ENCODE data around the gene MTURN. TPM values are rescaled to one million over a fixed set of nuclear protein-coding genes. Genes with fewer than 3 reads are reported as not detected.

Gene MTURN
- total and polyA plus RNA-seq, 2 donors (not counting 3 experiments of a cell fraction or from before 2014, with no cell fraction given) = 4.9 to 6.6 TPM

- Histone ChIP-seq H2AFZ (ENCODE audit: low read depth, low read length) (no peak overlapping the region), H4K20me1 (replicated peaks; ENCODE audit: control insufficient read depth, extremely low read depth, insufficient read depth, low read length) (no peaks in the 10 kb centered on the region), H3K9me3 (replicated peaks; ENCODE audit: control insufficient read depth, insufficient read depth, low read length) (no peaks in the 10 kb centered on the region), H3K9ac (replicated peaks; ENCODE audit: extremely low read depth, insufficient read depth, low read length) (no peak overlapping the region), H3K36me3 (ENCODE audit: control insufficient read depth in 2 of 2, extremely low read depth in 1 of 2, insufficient read depth in 2 of 2, low read length in 2 of 2) (no peaks in the 10 kb centered on the region), H3K4me2 (ENCODE audit: insufficient read depth, low read length) (no peak overlapping the region), H3K79me2 (ENCODE audit: control insufficient read depth, insufficient read depth, low read length) (no peaks in the 10 kb centered on the region), H3K27me3 (ENCODE audit: control insufficient read depth in 2 of 2, insufficient read depth in 2 of 2, low read length in 2 of 2) (no peaks in the 10 kb centered on the region), H3K27ac (ENCODE audit: insufficient read depth, low read depth, low read length) (no peak overlapping the region), H3K4me1 (ENCODE audit: control insufficient read depth, extremely low read depth, insufficient read depth, low read length) (peaks cover 4% of the 10 kb centered on the region), H3K9me1 (replicated peaks; ENCODE audit: control insufficient read depth, extremely low read depth, insufficient read depth, low read length) (no peaks in the 10 kb centered on the region), H3K4me3 (replicated peaks in 1 of 3; ENCODE audit: insufficient read depth in 1 of 3, low read depth in 1 of 3, low read length in 3 of 3) (no peak overlapping the region)
- intact Hi-C loops (cut with micrococcal nuclease) (no loop called here), dilution Hi-C loops (cut with MboI; ENCODE audit: extremely low pct_ligation_motif_present, low sequenced_read_pairs) (no loop called here)
- CTCF ChIA-PET = no interaction called here
- POLR2A ChIA-PET = no interaction called here
- TF ChIP-seq FOS (IDR thresholded peaks at IDR 0.05; ENCODE audit: borderline replicate concordance, insufficient read depth, low read length) (no peak), MAX (IDR thresholded peaks at IDR 0.05; ENCODE audit: insufficient read depth, insufficient read length) (no peak), POLR2A (IDR thresholded peaks at IDR 0.05; ENCODE audit: low read depth, low read length) (no peak), MYC (IDR thresholded peaks at IDR 0.05; ENCODE audit: low read depth, low read length) (no peak), GATA2 (IDR thresholded peaks at IDR 0.05; ENCODE audit: insufficient read depth, insufficient read length, low read depth, low read length) (no peak), JUN (IDR thresholded peaks at IDR 0.05; ENCODE audit: borderline replicate concordance, insufficient read depth, insufficient read length, low read depth) (no peak), POLR2AphosphoS5 (IDR thresholded peaks at IDR 0.05; ENCODE audit: insufficient read depth, low read depth, low read length) (no peak), CTCF (IDR thresholded peaks at IDR 0.05; ENCODE audit: extremely low read depth in 1 of 2, insufficient read depth in 1 of 2, low read depth in 1 of 2, low read length in 2 of 2) (no peak), EZH2 (IDR thresholded peaks at IDR 0.05; ENCODE audit: borderline replicate concordance, low read depth, low read length, severe bottlenecking) (no peak)
- DNase-seq (ENCODE audit: low read depth, low spot score) = no peak
- no peak for FAIRE-seq
- no TSS peak for BruUV-seq (replicated peaks)
Measured at GRCh38 chr7:30144657-30145306, 10.0 kb downstream of the MTURN start.

Measured in endothelial cell of umbilical vein (primary cell).